Left ventricle myocardium inferior (tissue), 1 donor: Measurements from ENCODE around the gene SNX25. TPM values are rescaled to one million over a fixed set of nuclear protein-coding genes. Genes with fewer than 3 reads are reported as not detected.
"Not testable (repeated sequence)": the region's sequence is repeated elsewhere in the genome, so short reads cannot be mapped to it uniquely, and the experiment has no call there.

Experiments used
- DNase-seq: peaks from one replicate; pipeline ENCODE4 v3.0.0-alpha.2; 2020
- H3K27ac ChIP-seq: fragments of 200-600 bp; replicated peaks from 2 replicates; pipeline ENCODE4 v1.8.0; 2021
- H3K27me3 ChIP-seq: fragments of 200-600 bp; 2 replicates; pipeline ENCODE4 v1.8.0; 2021; ENCODE audit warnings: low read depth
- H3K36me3 ChIP-seq: fragments of 200-600 bp; 2 replicates; pipeline ENCODE4 v1.8.0; 2021
- H3K4me1 ChIP-seq: fragments of 200-600 bp; 2 replicates; pipeline ENCODE4 v1.8.0; 2021
- H3K4me3 ChIP-seq: fragments of 200-600 bp; 2 replicates; pipeline ENCODE4 v1.8.0; 2021; ENCODE audit warnings: mild to moderate bottlenecking, moderate library complexity
- H3K9me3 ChIP-seq: fragments of 200-600 bp; replicated peaks from 2 replicates; pipeline ENCODE4 v1.8.0; 2021
- CTCF ChIP-seq: fragments of 200-600 bp; IDR thresholded peaks from 2 replicates; pipeline ENCODE4 v1.8.0; 2021; ENCODE audit warnings: antibody characterized with exemption, mild to moderate bottlenecking, borderline replicate concordance
- intact Hi-C: fragments of 100-400 bp; cut with micrococcal nuclease; formaldehyde crosslinking; loops from one replicate; pipeline ENCODE4 v1.11.0; 2022
- total RNA-seq: library from RNA; stranded (reverse); fragmentation: NEBNext Ultra II Directional; extraction: Animal tissue kit (Norgen Biotek cat#: 25700); gene quantifications from one replicate; pipeline ENCODE4 v1.2.1, GENCODE V29; 2021
- donor health status: DM: no; HTN: yes; CAD: no; lungs with severe emphysema.

Gene SNX25
- total RNA-seq, 1 donor from 2014 or later: 10.8 TPM

- Histone ChIP-seq H3K27me3 (no peaks in the 10 kb centered on the region), H3K9me3 (peaks cover 5% of the 10 kb centered on the region), H3K27ac (peak overlapping the region; percentile 54), H3K36me3 (no peaks in the 10 kb centered on the region), H3K4me3 (no peak overlapping the region), H3K4me1 (peaks cover 26% of the 10 kb centered on the region)
- no peak for TF ChIP-seq CTCF
- no peak for DNase-seq
- intact Hi-C loops: no loop called here
Observed at GRCh38 chr4:185237175-185237574, 27.8 kb downstream of the SNX25 start.

- intact Hi-C loops: no loop called here
- Histone ChIP-seq H3K4me3 (no peak overlapping the region), H3K4me1 (peaks cover 34% of the 10 kb centered on the region), H3K36me3 (no peaks in the 10 kb centered on the region), H3K27ac (no peak overlapping the region), H3K9me3 (peaks cover 5% of the 10 kb centered on the region), H3K27me3 (no peaks in the 10 kb centered on the region)
- TF ChIP-seq CTCF: no peak
- DNase-seq: no peak
Observed at GRCh38 chr4:185238215-185238681, 28.9 kb downstream of the SNX25 start.

GRCh38 chr4:185238750-185239149 is 29.4 kb downstream of the SNX25 start:
- Histone ChIP-seq H3K9me3 (peaks cover 5% of the 10 kb centered on the region), H3K36me3 (no peaks in the 10 kb centered on the region), H3K27me3 (no peaks in the 10 kb centered on the region), H3K4me3 (no peak overlapping the region), H3K4me1 (peaks cover 34% of the 10 kb centered on the region), H3K27ac (no peak overlapping the region)
- no peak for DNase-seq
- intact Hi-C loops: no loop called here
- no peak for TF ChIP-seq CTCF

- H3K4me3 ChIP-seq, intact Hi-C loops, H3K27ac ChIP-seq, H3K36me3 ChIP-seq, H3K9me3 ChIP-seq, DNase-seq, H3K27me3 ChIP-seq: not testable (repeated sequence)
- peaks cover 41% of the 10 kb centered on the region for H3K4me1 ChIP-seq
Observed at GRCh38 chr4:185240486-185240885, 31.1 kb downstream of the SNX25 start.

- H3K27ac ChIP-seq: no peak overlapping the region
- H3K36me3 ChIP-seq: no peaks in the 10 kb centered on the region
- H3K27me3 ChIP-seq: no peaks in the 10 kb centered on the region
- H3K4me3 ChIP-seq: no peak overlapping the region
- TF ChIP-seq CTCF: no peak
- DNase-seq: no peak
- H3K9me3 ChIP-seq: peaks cover 5% of the 10 kb centered on the region
- peaks cover 21% of the 10 kb centered on the region for H3K4me1 ChIP-seq
- intact Hi-C loops: no loop called here
Observed at GRCh38 chr4:185242749-185243533, 33.5 kb downstream of the SNX25 start.

- Histone ChIP-seq H3K27ac (no peak overlapping the region), H3K27me3 (no peaks in the 10 kb centered on the region), H3K36me3 (no peaks in the 10 kb centered on the region), H3K4me1 (peaks cover 21% of the 10 kb centered on the region), H3K9me3 (peaks cover under 1% of the 10 kb centered on the region), H3K4me3 (no peak overlapping the region)
- intact Hi-C loops: no loop called here
- TF ChIP-seq CTCF: no peak
- DNase-seq: no peak
Observed at GRCh38 chr4:185243879-185244278, 34.5 kb downstream of the SNX25 start.
